ENCODE measurements around the gene SEC24B. TPM values are rescaled to one million over a fixed set of nuclear protein-coding genes. Genes with fewer than 3 reads are reported as not detected.
A peak's percentile ranks its signal among the peaks of the same experiment; 100 is the strongest.

The SEC24B gene
- total RNA-seq, 4 donors from 2014 or later = 34.8 to 41.0 (median 37.8) TPM

DNA sequence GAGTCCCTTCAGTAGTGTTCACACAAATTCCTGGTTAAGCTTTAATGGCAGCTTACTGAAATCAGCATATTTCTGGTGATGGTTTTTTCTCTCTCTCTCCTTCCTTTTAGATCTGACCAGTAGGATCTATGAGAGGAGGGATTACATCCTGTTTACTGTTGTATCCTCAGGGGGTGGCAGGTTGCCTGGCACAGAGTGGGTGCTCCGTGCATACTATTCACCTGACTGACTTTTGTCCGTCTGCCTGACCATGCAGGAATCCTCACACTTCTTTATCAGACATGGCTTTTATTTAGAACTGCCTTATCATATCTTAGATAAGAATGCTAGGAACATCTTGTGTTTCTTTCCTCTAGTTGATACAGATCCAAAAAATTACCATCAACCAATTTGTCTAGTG is 156.0 kb downstream of the SEC24B start:
- DNase-seq (ENCODE audit: low spot score) (no peak), ATAC-seq (ENCODE audit: low FRiP score) (peak; percentile 64)
- TF ChIP-seq, protein P1, sequence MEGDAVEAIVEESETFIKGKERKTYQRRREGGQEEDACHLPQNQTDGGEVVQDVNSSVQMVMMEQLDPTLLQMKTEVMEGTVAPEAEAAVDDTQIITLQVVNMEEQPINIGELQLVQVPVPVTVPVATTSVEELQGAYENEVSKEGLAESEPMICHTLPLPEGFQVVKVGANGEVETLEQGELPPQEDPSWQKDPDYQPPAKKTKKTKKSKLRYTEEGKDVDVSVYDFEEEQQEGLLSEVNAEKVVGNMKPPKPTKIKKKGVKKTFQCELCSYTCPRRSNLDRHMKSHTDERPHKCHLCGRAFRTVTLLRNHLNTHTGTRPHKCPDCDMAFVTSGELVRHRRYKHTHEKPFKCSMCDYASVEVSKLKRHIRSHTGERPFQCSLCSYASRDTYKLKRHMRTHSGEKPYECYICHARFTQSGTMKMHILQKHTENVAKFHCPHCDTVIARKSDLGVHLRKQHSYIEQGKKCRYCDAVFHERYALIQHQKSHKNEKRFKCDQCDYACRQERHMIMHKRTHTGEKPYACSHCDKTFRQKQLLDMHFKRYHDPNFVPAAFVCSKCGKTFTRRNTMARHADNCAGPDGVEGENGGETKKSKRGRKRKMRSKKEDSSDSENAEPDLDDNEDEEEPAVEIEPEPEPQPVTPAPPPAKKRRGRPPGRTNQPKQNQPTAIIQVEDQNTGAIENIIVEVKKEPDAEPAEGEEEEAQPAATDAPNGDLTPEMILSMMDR (IDR thresholded peaks at IDR 0.05) = no peak

Small RNA genes lying within 50 kb of the gene (small RNA-seq; reads per million reads assigned to genes)
- not detected for gene MIR576
- gene RN7SL55P = not detected

Other genes starting within 250 kb of the SEC24B start
- 10 to 100 TPM in 2 of 4 donors, 1 to 10 TPM in 2; 7.1 to 21.3 (median 12.6) TPM for gene COL25A1, start 131.2 kb upstream of the SEC24B start, total RNA-seq
- gene MCUB, start 126.4 kb downstream of the SEC24B start, total RNA-seq = 10 to 100 TPM; 20.3 to 48.6 (median 26.7) TPM

All from omental fat pad (tissue), 4 donors.